Effector memory CD8-positive, alpha-beta T cell (primary cell): Measurements from ENCODE around the gene SYT15.
"Not testable (repeated sequence)": the region's sequence is repeated elsewhere in the genome, so short reads cannot be mapped to it uniquely, and the experiment has no call there.

Source experiments
- ATAC-seq: fragments of 150-1000 bp; cut with Tn5 transposase; replicated peaks from 2 replicates; pipeline ENCODE4 v1.10.0; 2021; ENCODE audit warnings: mild to moderate bottlenecking, moderate library complexity
- DNase-seq, 3 experiments: peaks; one replicate each; pipeline ENCODE4 v3.0.0; 2021
- H3K27ac Mint-ChIP-seq, 2 donors: one replicate each; pipeline ENCODE4 v1.8.0; 2022; ENCODE audit warnings: mild to moderate bottlenecking in 2 of 2, mixed read lengths in 2 of 2, moderate library complexity in 2 of 2
- H3K27me3 Mint-ChIP-seq, 2 donors: one replicate each; pipeline ENCODE4 v1.8.0; 2022; ENCODE audit warnings: mixed read lengths in 2 of 2
- H3K36me3 Mint-ChIP-seq: one replicate; pipeline ENCODE4 v1.8.0; 2022; ENCODE audit warnings: mild to moderate bottlenecking, moderate library complexity, mixed read lengths; ENCODE audit not compliant: insufficient read depth
- H3K4me1 Mint-ChIP-seq, 2 donors: one replicate each; pipeline ENCODE4 v1.8.0; 2022; ENCODE audit warnings: low read depth in 2 of 2, mixed read lengths in 2 of 2
- H3K4me3 Mint-ChIP-seq, 2 donors: one replicate each; pipeline ENCODE4 v1.8.0; 2022; ENCODE audit warnings: mild to moderate bottlenecking in 2 of 2, mixed read lengths in 2 of 2, moderate library complexity in 2 of 2
- H3K9me3 Mint-ChIP-seq, 2 donors: one replicate each; pipeline ENCODE4 v1.8.0; 2022; ENCODE audit warnings: mixed read lengths in 2 of 2
- total RNA-seq, 9 experiments: gene quantifications; one replicate each; lab custom pipeline; 2026; lab: John Stamatoyannopoulos, UW

The SYT15 gene
- total RNA-seq = 0 to 0.10 (median 0) reads per million in 9 experiments

GRCh38 chr10:46578474-46579178, at the start of gene SYT15:
Gene SYT15, plus strand, starts transcription at chr10:46579128. Its CDS starts 41 bp downstream, at chr10:46579169.
- H3K4me1 Mint-ChIP-seq, H3K9me3 Mint-ChIP-seq, ATAC-seq, H3K36me3 Mint-ChIP-seq, H3K27me3 Mint-ChIP-seq, H3K4me3 Mint-ChIP-seq, H3K27ac Mint-ChIP-seq, DNase-seq: not testable (repeated sequence)

GRCh38 chr10:46529742-46530141, 49.2 kb upstream of the SYT15 start:
- not testable (repeated sequence) for H3K27me3 Mint-ChIP-seq, H3K9me3 Mint-ChIP-seq, ATAC-seq, H3K27ac Mint-ChIP-seq, H3K4me3 Mint-ChIP-seq, DNase-seq, H3K4me1 Mint-ChIP-seq, H3K36me3 Mint-ChIP-seq

- ATAC-seq = no peak
- no peaks in the 10 kb centered on the region for H3K4me1 Mint-ChIP-seq
- no peaks in the 10 kb centered on the region for H3K36me3 Mint-ChIP-seq
- H3K9me3 Mint-ChIP-seq = no peaks in the 10 kb centered on the region
- no peak overlapping the region for H3K4me3 Mint-ChIP-seq
- H3K27ac Mint-ChIP-seq = no peak overlapping the region
- DNase-seq = no peak
- no peaks in the 10 kb centered on the region for H3K27me3 Mint-ChIP-seq
These were observed 48.4 kb upstream of the SYT15 start for GRCh38 chr10:46530249-46531186.

- H3K36me3 Mint-ChIP-seq, H3K4me3 Mint-ChIP-seq, H3K9me3 Mint-ChIP-seq, DNase-seq, H3K4me1 Mint-ChIP-seq, H3K27ac Mint-ChIP-seq, ATAC-seq: not testable (repeated sequence)
- peaks cover 9 to 14% of the 10 kb centered on the region in 2 donors for H3K27me3 Mint-ChIP-seq
These were observed 46.7 kb upstream of the SYT15 start for GRCh38 chr10:46532256-46532655.

GRCh38 chr10:46534828-46535524, 44.0 kb upstream of the SYT15 start:
- Mint-ChIP-seq H3K4me3 (no peak overlapping the region), H3K9me3 (no peaks in the 10 kb centered on the region), H3K4me1 (peaks cover 0 to under 1% of the 10 kb centered on the region in 2 donors), H3K36me3 (no peaks in the 10 kb centered on the region), H3K27ac (no peak overlapping the region), H3K27me3 (peaks cover 29 to 36% of the 10 kb centered on the region in 2 donors)
- ATAC-seq = no peak
- DNase-seq = no peak

GRCh38 chr10:46536171-46536570, 42.8 kb upstream of the SYT15 start:
- H3K4me1 Mint-ChIP-seq = peaks cover 0 to 8% of the 10 kb centered on the region in 2 donors
- H3K36me3 Mint-ChIP-seq = no peaks in the 10 kb centered on the region
- H3K9me3 Mint-ChIP-seq = no peaks in the 10 kb centered on the region
- DNase-seq = no peak
- ATAC-seq = no peak
- peaks cover 39 to 47% of the 10 kb centered on the region in 2 donors for H3K27me3 Mint-ChIP-seq
- H3K27ac Mint-ChIP-seq = no peak overlapping the region
- no peak overlapping the region for H3K4me3 Mint-ChIP-seq

GRCh38 chr10:46536781-46537180, 42.1 kb upstream of the SYT15 start:
- Mint-ChIP-seq H3K36me3 (no peaks in the 10 kb centered on the region), H3K27me3 (peaks cover 39 to 47% of the 10 kb centered on the region in 2 donors), H3K9me3 (no peaks in the 10 kb centered on the region), H3K4me3 (no peak overlapping the region), H3K27ac (no peak overlapping the region), H3K4me1 (peaks cover 0 to 8% of the 10 kb centered on the region in 2 donors)
- DNase-seq (no peak), ATAC-seq (no peak)

GRCh38 chr10:46537309-46537708, 41.6 kb upstream of the SYT15 start:
- Mint-ChIP-seq H3K36me3 (no peaks in the 10 kb centered on the region), H3K4me3 (no peak overlapping the region), H3K4me1 (peaks cover 0 to 8% of the 10 kb centered on the region in 2 donors), H3K9me3 (no peaks in the 10 kb centered on the region), H3K27me3 (peaks cover 44 to 52% of the 10 kb centered on the region in 2 donors), H3K27ac (no peak overlapping the region)
- ATAC-seq (no peak), DNase-seq (no peak)

GRCh38 chr10:46538155-46538554, 40.8 kb upstream of the SYT15 start:
- no peaks in the 10 kb centered on the region for H3K36me3 Mint-ChIP-seq
- no peaks in the 10 kb centered on the region for H3K9me3 Mint-ChIP-seq
- no peak overlapping the region for H3K4me3 Mint-ChIP-seq
- H3K27ac Mint-ChIP-seq = no peak overlapping the region
- no peak for ATAC-seq
- DNase-seq = no peak
- H3K27me3 Mint-ChIP-seq = peaks cover 51 to 61% of the 10 kb centered on the region in 2 donors
- H3K4me1 Mint-ChIP-seq = peaks cover 0 to 8% of the 10 kb centered on the region in 2 donors

GRCh38 chr10:46538717-46539426, 40.1 kb upstream of the SYT15 start:
- Mint-ChIP-seq H3K4me1 (peaks cover 0 to 8% of the 10 kb centered on the region in 2 donors), H3K4me3 (no peak overlapping the region), H3K27me3 (peaks cover 53 to 68% of the 10 kb centered on the region in 2 donors), H3K36me3 (no peaks in the 10 kb centered on the region), H3K9me3 (no peaks in the 10 kb centered on the region), H3K27ac (no peak overlapping the region)
- ATAC-seq (no peak), DNase-seq (no peak)

- ATAC-seq = no peak
- no peak for DNase-seq
- Mint-ChIP-seq H3K36me3 (no peaks in the 10 kb centered on the region), H3K27me3 (peaks cover 53 to 77% of the 10 kb centered on the region in 2 donors), H3K4me1 (peaks cover 0 to 8% of the 10 kb centered on the region in 2 donors), H3K27ac (no peak overlapping the region), H3K9me3 (no peaks in the 10 kb centered on the region), H3K4me3 (no peak overlapping the region)
These were observed 39.1 kb upstream of the SYT15 start for GRCh38 chr10:46539596-46540411.

- H3K4me1 Mint-ChIP-seq = peaks cover 0 to 8% of the 10 kb centered on the region in 2 donors
- no peak for DNase-seq
- no peak for ATAC-seq
- H3K27ac Mint-ChIP-seq = no peak overlapping the region
- no peaks in the 10 kb centered on the region for H3K36me3 Mint-ChIP-seq
- peak overlapping the region in 1 of 2 donors; percentile 2 for H3K4me3 Mint-ChIP-seq
- no peaks in the 10 kb centered on the region for H3K9me3 Mint-ChIP-seq
- peaks cover 53 to 81% of the 10 kb centered on the region in 2 donors for H3K27me3 Mint-ChIP-seq
These were observed 38.4 kb upstream of the SYT15 start for GRCh38 chr10:46540412-46541016.
